HepG2 (cell line): Measurements from ENCODE around the gene SPDYE16. TPM values are rescaled to one million over a fixed set of nuclear protein-coding genes. Genes with fewer than 3 reads are reported as not detected.

Source experiments
- CENPT ChIP-seq: sonication (generic); formaldehyde crosslinking; IDR thresholded peaks from 2 replicates; pipeline ENCODE4 v1.8.0; 2022; ENCODE audit warnings: low read depth, mild to moderate bottlenecking, moderate library complexity, missing genetic modification reagents
- E2F1 ChIP-seq: sonication (generic); formaldehyde crosslinking; IDR thresholded peaks from 2 replicates; pipeline ENCODE4 v1.5.0; 2020; ENCODE audit warnings: missing genetic modification reagents
- FLYWCH1 ChIP-seq: sonication (generic); formaldehyde crosslinking; IDR thresholded peaks from 2 replicates; pipeline ENCODE4 v1.8.1; 2023; ENCODE audit warnings: mild to moderate bottlenecking, missing genetic modification reagents
- FOXA1 ChIP-seq, 2 experiments: fragments of 450-650 bp in 1 of 2; sonication (generic) in 1 of 2; formaldehyde crosslinking in 1 of 2; IDR thresholded peaks; 2 replicates each; pipeline versions ENCODE4 v1.4.0 to v1.6.1; 2016 to 2020; ENCODE audit warnings: missing genetic modification reagents in 1 of 2
- GLMP ChIP-seq: sonication (generic); formaldehyde crosslinking; IDR thresholded peaks from 2 replicates; pipeline ENCODE4 v1.9.0; 2021; ENCODE audit warnings: missing genetic modification reagents, mild to moderate bottlenecking, borderline replicate concordance
- HMG20B ChIP-seq: conservative IDR thresholded peaks from 2 replicates; pipeline ENCODE4 v1.6.1; 2016; ENCODE audit warnings: missing genetic modification reagents, missing compliant biosample characterization
- NR2C2 ChIP-seq: sonication (generic); formaldehyde crosslinking; IDR thresholded peaks from 2 replicates; pipeline ENCODE4 v1.4.0; 2020; ENCODE audit warnings: missing genetic modification reagents, mild to moderate bottlenecking, moderate library complexity, borderline replicate concordance
- NR3C1 ChIP-seq: sonication (generic); formaldehyde crosslinking; IDR thresholded peaks from 2 replicates; pipeline ENCODE4 v1.4.0; 2020; ENCODE audit warnings: missing genetic modification reagents
- PCBP1 ChIP-seq: fragments of 200-400 bp; formaldehyde crosslinking; IDR thresholded peaks from 2 replicates; pipeline ENCODE4 v1.6.1; 2017; ENCODE audit warnings: mild to moderate bottlenecking, low read depth, low read length, borderline replicate concordance
- PCBP2 ChIP-seq: fragments of 200-400 bp; formaldehyde crosslinking; optimal IDR thresholded peaks from 2 replicates; pipeline ENCODE3; 2018; ENCODE audit warnings: low read length, low read depth; ENCODE audit not compliant: poor library complexity, severe bottlenecking
- TEAD2 ChIP-seq: sonication (generic); formaldehyde crosslinking; IDR thresholded peaks from 2 replicates; pipeline ENCODE4 v1.9.0; 2021; ENCODE audit warnings: missing genetic modification reagents
- TOPORS ChIP-seq: sonication (generic); formaldehyde crosslinking; IDR thresholded peaks from 2 replicates; pipeline ENCODE4 v1.8.0; 2023; ENCODE audit warnings: mild to moderate bottlenecking, missing genetic modification reagents
- YY1 ChIP-seq: IDR thresholded peaks from 2 replicates; pipeline ENCODE4 v1.6.1; 2011; ENCODE audit warnings: low read length, low read depth, moderate library complexity, mild to moderate bottlenecking; ENCODE audit not compliant: insufficient read depth, insufficient replicate concordance
- ZBTB42 ChIP-seq: sonication (generic); formaldehyde crosslinking; IDR thresholded peaks from 2 replicates; pipeline ENCODE4 v1.5.0; 2020; ENCODE audit warnings: mild to moderate bottlenecking, missing genetic modification reagents
- ZFP62 ChIP-seq: sonication (generic); formaldehyde crosslinking; IDR thresholded peaks from 2 replicates; pipeline ENCODE4 v1.4.0; 2020; ENCODE audit warnings: missing genetic modification reagents
- ZNF225 ChIP-seq: sonication (generic); formaldehyde crosslinking; IDR thresholded peaks from 2 replicates; pipeline ENCODE4 v1.4.0; 2020; ENCODE audit warnings: mild to moderate bottlenecking, missing genetic modification reagents
- ZNF432 ChIP-seq: sonication (generic); formaldehyde crosslinking; IDR thresholded peaks from 2 replicates; pipeline ENCODE4 v1.5.0; 2020; ENCODE audit warnings: missing genetic modification reagents, mild to moderate bottlenecking, borderline replicate concordance
- ZNF556 ChIP-seq: sonication (generic); formaldehyde crosslinking; IDR thresholded peaks from 2 replicates; pipeline ENCODE4 v1.4.0; 2020; ENCODE audit warnings: mild to moderate bottlenecking, missing genetic modification reagents, borderline replicate concordance
- ZNF558 ChIP-seq: sonication (generic); formaldehyde crosslinking; IDR thresholded peaks from 2 replicates; pipeline ENCODE4 v1.9.0; 2022; ENCODE audit warnings: mild to moderate bottlenecking, missing genetic modification reagents, borderline replicate concordance
- ZNF770 ChIP-seq: sonication (generic); formaldehyde crosslinking; IDR thresholded peaks from 2 replicates; pipeline ENCODE4 v1.5.0; 2020; ENCODE audit warnings: mild to moderate bottlenecking, missing genetic modification reagents
- ZNF83 ChIP-seq: sonication (generic); formaldehyde crosslinking; IDR thresholded peaks from 2 replicates; pipeline ENCODE4 v1.4.0; 2020; ENCODE audit warnings: missing genetic modification reagents, mild to moderate bottlenecking, borderline replicate concordance
- ZSCAN21 ChIP-seq: sonication (generic); formaldehyde crosslinking; IDR thresholded peaks from 2 replicates; pipeline ENCODE4 v1.8.0; 2022; ENCODE audit warnings: mild to moderate bottlenecking, missing genetic modification reagents, moderate library complexity, borderline replicate concordance
- ZUFSP ChIP-seq: sonication (generic); formaldehyde crosslinking; IDR thresholded peaks from 2 replicates; pipeline ENCODE4 v1.9.0; 2021; ENCODE audit warnings: missing genetic modification reagents, mild to moderate bottlenecking, borderline replicate concordance
- polyA plus RNA-seq, 8 experiments: library from polyadenylated mRNA; depleted of rRNA in 3 of 8; stranded (reverse) in 7 of 8; unstranded in 1 of 8; fragments of >200 nt; fragmentation: Illumina TruSeq in 4 of 8; extraction: Trizol in 4 of 8; gene quantifications; 2 replicates each; pipeline versions ENCODE4 v1.2.1 to v1.2.3, GENCODE V29; 2011 to 2016; ENCODE audit warnings: low read depth in 4 of 8, missing spikeins in 1 of 8, mixed read lengths in 1 of 8; ENCODE audit not compliant: insufficient read depth in 1 of 8
- total RNA-seq, 5 experiments: library from RNA; depleted of rRNA; stranded (reverse); fragments of >200 nt; fragmentation: Illumina TruSeq; extraction: Trizol; gene quantifications; 2 replicates each; pipeline ENCODE4 v1.2.3, GENCODE V29; 2016; ENCODE audit warnings: low read depth in 1 of 5

SPDYE16 gene
- total and polyA plus RNA-seq, 2 of the 13 experiments (the other 11 are each of a cell fraction or from before 2014, with no cell fraction given): 0.11 TPM; not detected in 1

- TF ChIP-seq ZNF770 (CRISPR knock-in tag): no peak
- no peak for TF ChIP-seq ZSCAN21 (CRISPR knock-in tag)
- TF ChIP-seq GLMP (CRISPR knock-in tag): no peak
- TF ChIP-seq ZNF556 (CRISPR knock-in tag): 0 out of 2 replicates have a peak, but pooled peaks have one; percentile 37
- TF ChIP-seq ZNF225 (CRISPR knock-in tag): no peak
- 0 out of 2 replicates have a peak, but pooled peaks have one; percentile 28 for TF ChIP-seq NR2C2 (CRISPR knock-in tag)
- TF ChIP-seq HMG20B (CRISPR knock-in tag): no peak
- no peak for TF ChIP-seq TOPORS (CRISPR knock-in tag)
- TF ChIP-seq TEAD2 (CRISPR knock-in tag): no peak
- TF ChIP-seq CENPT: no peak
- TF ChIP-seq FLYWCH1: no peak
- TF ChIP-seq ZBTB42 (CRISPR knock-in tag): no peak
- no peak for TF ChIP-seq E2F1 (CRISPR knock-in tag)
- no peak for TF ChIP-seq PCBP2
- TF ChIP-seq ZUFSP (CRISPR knock-in tag): no peak
- TF ChIP-seq YY1: peak; percentile 9
- TF ChIP-seq ZNF432: no peak
- no peak for TF ChIP-seq ZNF83 (CRISPR knock-in tag)
- TF ChIP-seq FOXA1 (IDR thresholded peaks at IDR 0.05): no peak
- TF ChIP-seq FOXA1 (CRISPR knock-in tag; IDR thresholded peaks at IDR 0.05): no peak
- no peak for TF ChIP-seq ZFP62 (CRISPR knock-in tag)
- no peak for TF ChIP-seq PCBP1
- no peak for TF ChIP-seq NR3C1 (CRISPR knock-in tag)
- TF ChIP-seq ZNF558: no peak; the same call in 1 of the 2 replicates
Measured at GRCh38 chr7:76512941-76513816, 29.9 kb downstream of the SPDYE16 start (continued).
